GM19452 (cell line): Measurements from ENCODE around the gene MXRA7.
"Not testable (repeated sequence)": the region's sequence is repeated elsewhere in the genome, so short reads cannot be mapped to it uniquely, and the experiment has no call there.

Experiments used
- ATAC-seq: cut with Tn5 transposase; IDR thresholded peaks from one replicate; pipeline ENCODE4 v1.9.1; 2021; ENCODE audit not compliant: unreplicated experiment

The MXRA7 gene

GRCh38 chr17:76735586-76736348 is 25.0 kb upstream of the MXRA7 start:
- no peak for ATAC-seq

- ATAC-seq, result no peak
These were observed 24.2 kb upstream of the MXRA7 start for GRCh38 chr17:76735006-76735405.

DNA sequence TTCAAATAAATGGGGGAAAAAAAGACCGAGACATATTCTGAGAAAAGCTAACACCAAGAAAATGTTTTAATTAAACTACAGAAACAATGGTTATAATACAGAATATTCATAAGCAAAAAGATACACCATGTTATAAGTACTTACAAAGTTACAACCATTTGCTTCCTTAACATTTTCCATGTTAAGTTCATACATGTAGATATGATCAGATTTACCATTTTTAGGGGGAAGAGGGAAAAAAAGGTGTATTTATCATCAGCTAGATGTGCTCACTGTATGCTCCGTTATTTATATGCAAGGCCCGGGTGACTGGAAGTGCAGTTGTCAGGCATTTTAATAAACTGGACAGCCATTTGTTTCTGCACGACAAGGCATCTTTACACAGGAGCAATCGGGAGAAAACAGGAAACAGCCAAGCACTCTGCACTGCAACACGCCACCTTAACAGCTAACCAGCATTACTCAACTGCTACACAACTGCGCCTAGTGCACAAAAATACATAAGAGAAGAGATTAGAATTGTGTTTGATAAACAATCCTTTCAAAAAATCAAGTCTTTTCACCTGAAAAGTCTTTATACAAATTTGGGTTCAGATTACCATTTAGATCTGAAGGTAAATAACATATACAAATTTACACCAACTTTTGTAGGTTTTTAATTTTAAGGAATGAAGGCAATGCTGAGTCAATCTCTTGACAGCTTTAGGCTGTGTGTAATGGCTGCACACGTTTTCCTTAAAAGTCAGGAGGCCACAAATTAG is 23.5 kb upstream of the MXRA7 start:
- no peak for ATAC-seq

DNA sequence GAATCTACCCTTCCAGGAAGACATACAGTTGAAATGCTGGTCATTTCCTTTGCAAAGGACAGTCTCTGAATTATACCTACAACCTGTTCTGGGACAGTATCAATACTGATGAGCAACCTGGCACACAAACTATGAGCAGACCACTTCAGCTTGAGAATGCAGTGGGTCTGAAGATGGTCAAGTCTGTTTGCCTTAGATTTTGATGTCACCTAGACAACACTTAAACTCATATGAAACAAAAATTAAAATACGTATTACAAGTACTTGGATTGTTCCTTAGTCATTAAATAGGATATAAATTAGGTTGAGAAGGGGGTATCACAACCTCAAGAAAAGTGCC is 22.8 kb upstream of the MXRA7 start:
- no peak for ATAC-seq

DNA sequence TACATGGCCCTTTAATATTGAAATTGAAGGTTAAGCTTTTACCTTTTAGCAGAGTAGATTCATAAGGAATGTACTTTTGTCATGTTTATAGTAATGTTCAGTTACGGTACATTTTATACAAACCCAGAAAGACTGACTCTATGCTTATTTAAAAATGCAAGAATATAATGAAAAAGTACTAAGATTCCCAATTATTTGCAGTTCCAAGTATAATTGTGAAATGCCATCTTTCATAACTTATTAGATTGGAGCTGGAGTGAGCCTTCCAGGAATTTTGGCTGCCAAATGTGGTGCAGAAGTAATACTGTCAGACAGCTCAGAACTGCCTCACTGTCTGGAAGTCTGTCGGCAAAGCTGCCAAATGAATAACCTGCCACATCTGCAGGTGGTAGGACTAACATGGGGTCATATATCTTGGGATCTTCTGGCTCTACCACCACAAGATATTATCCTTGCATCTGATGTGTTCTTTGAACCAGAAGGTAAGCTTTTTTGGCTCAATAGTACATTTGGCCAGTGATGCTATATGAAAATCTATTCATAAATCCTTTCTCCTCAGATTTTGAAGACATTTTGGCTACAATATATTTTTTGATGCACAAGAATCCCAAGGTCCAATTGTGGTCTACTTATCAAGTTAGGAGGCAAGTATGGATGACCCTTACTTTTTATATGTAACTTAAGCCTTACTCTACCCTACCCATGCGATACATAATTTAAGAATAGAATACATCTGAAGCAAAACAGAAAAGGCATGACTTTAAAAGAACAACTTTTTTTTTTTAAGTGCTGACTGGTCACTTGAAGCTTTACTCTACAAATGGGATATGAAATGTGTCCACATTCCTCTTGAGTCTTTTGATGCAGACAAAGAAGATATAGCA is 22.2 kb upstream of the MXRA7 start:
- no peak for ATAC-seq

DNA sequence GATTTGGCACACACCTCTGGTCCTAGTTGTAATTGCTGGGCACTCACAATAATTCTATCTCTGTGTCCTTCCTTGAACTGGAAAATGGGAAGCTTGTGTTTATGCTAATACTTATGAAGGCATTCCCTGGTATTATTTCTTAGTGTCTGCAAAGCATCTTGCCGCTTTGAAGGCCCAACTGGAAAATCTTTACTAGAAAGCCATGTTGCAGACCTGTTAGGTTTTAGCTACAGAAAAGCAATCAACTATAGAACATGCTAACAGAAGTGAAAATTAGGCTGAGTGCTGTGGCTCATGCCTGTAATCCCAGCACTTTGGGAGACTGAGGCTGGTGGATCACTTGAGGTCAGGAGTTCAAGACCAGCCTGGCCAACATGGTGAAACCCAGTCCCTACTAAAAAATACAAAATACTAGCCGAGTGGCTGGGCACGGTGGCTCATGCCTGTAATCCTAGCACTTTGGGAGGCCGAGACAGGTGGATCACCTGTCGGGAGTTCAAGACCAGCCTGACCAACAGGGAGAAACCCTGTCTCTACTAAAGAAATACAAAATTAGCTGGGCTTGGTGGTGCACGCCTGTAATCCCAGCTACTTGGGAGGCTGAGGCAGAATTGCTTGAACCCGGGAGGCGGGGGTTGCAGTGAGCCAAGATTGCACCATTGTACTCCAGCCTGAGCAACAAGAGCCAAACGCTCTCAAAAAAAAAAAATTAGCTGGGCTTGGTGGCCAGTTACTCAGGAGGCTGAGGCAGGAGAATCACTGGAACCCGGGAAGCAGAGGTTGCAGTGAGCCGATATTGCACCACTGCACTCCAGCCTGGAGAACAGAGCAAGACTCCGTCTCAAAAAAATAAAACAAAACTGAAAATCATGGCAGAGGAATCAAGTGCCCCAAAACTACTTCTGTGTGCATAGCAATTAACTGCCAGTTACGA is 21.3 kb upstream of the MXRA7 start:
- not testable (repeated sequence) for ATAC-seq

- no peak for ATAC-seq
These were observed 17.1 kb upstream of the MXRA7 start for GRCh38 chr17:76727745-76728456.

DNA sequence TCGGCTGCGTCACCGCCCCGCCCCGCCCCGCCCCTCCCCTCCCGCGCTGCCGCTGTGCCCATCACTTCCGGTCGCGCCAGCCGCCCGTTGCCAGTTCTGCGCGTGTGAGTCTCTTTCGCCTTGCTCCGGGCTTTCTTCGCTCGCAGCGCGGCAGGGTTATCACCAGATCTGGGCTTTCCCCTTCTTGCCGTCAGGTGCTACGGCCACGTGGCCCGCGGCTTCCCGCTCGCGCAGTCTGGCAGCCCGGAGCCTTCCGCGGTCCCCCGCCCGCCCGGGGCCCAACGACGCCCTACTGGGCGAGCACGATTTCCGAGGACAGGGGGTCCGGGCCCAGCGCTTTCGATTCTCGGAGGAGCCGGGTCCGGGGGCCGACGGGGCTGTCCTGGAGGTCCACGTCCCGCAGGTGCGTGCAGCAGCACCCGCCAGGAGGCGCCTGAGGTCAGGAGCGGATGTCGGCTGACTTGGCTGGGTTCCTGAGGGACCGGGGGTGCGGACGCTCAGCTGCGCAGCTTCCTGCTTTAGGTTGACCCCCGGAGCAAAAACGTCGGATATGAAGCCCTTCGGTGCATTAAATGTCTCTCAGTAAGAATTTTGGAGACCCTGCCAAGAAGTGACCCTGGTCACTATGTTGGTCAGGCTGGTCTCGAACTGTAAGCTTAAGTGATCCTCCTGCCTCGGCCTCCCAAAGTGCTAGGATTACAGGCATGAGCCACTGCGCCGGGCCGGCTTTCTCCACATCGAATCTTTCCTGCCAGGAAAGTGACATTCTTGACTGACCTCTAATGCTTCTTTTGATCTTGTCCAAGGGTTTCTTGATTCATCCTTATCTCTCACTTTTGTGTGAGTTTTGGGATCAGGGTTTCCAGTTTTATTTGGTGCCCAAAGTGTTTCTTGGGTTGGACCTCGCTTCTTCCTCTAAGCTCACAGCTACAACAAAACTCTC is 16.3 kb upstream of the MXRA7 start, which contains the start of gene METTL23:
TSS of gene METTL23 (plus strand) at position 64 of the 943 bp plus-strand sequence. CDS start 2,872 bp downstream, outside the sequence.
- peak; percentile 45 for ATAC-seq

- peak; percentile 51 for ATAC-seq
These were observed 15.5 kb upstream of the MXRA7 start, which contains the start of gene JMJD6 for GRCh38 chr17:76726231-76726775. TSS of gene JMJD6 (minus strand) at chr17:76726606. CDS start at chr17:76726475, 131 bp downstream.

DNA sequence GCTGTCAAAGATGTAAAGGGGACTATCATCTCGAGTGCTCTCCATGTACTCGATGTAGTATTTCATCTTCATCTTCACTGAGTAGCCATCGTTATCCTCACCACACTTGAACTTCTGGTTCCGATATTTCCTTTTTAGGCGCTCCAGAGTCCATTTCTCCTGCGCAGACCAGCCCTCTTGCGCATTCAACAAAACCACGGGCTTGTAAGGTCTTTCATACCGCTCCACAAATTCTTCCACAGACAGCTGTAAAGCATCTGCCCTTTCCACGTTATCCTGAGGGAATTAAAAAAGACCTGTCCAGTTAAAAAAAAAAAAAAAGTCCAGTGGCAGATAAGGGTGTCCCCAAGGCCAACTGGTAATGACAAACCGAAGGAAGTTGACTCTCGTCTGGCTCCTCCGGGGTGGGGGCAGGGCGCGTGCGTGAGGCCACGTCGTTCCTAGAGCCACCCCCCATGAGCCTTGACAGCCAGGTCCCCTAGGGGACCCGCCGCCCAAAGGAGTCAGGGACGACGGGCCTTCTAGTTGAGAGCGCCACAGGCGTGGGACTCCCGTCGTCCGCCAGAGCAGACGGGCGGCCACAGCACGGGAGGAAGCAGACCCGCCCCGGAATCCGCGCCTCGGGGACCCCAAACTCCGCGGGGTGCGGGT is 14.9 kb upstream of the MXRA7 start:
- ATAC-seq, result peak; percentile 19

GRCh38 chr17:76723812-76724211 is 13.0 kb upstream of the MXRA7 start:
- no peak for ATAC-seq

- ATAC-seq, result not testable (repeated sequence)
These were observed 12.2 kb upstream of the MXRA7 start for GRCh38 chr17:76722977-76723376.

- ATAC-seq, result no peak
These were observed 11.5 kb upstream of the MXRA7 start for GRCh38 chr17:76722279-76722678.

DNA sequence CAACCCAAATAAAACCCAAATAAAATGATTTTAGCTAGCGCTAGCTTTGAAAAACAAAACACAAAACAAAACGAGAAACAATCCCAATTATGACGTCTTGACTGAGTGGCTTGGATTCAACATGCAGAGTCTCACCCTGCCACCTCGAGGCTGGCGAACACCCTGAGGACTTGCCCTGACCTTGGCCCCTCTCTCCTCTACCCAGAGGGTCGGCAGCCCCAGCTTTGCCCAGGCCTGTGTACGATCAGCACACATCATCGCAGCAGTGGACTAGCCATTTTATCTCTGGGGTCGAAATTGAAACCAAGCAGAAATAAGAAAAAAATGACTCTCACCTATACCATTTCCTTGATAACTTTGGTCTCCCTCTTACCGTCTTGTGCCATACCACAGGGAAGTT is 10.7 kb upstream of the MXRA7 start:
- ATAC-seq, result no peak

DNA sequence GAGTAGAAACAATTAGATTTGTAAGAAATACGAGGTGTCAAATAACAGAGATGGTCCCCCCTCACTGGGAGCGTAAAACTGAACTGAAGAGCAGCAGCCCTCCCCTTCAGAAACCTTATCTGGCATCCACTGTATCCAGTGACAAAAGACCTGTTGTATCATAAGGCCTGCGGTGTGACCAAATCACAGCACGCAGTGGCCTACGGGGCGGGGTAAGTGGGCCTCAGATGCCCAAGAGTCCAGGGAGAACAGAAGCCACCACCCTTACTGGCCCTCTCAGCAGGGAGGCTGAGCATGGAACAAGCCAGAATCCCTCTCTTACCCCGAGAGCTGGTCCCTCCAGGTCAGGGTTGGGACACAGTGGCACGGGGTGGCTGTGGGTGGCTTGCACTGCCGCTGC is 10.2 kb upstream of the MXRA7 start:
- no peak for ATAC-seq

DNA sequence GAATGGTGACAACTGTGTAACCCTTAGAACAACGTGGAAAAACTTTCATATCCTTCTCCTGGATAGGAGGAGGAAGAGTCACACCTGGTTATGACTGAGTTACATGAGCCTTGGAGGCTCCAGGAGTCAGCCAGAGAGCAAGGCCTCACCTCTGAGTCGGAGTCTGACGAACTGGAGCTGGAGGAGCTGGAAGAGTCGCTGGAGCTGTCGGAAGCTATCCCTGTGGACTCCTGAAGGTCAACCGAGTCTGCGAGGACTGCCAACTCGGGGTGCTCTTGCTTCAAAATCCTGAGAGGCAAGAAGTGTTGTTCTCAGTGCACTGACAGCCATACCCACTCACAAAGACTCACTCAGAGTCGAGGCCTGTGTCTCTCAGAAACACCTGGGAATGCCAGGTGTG is 9.4 kb upstream of the MXRA7 start:
- ATAC-seq, result no peak

DNA sequence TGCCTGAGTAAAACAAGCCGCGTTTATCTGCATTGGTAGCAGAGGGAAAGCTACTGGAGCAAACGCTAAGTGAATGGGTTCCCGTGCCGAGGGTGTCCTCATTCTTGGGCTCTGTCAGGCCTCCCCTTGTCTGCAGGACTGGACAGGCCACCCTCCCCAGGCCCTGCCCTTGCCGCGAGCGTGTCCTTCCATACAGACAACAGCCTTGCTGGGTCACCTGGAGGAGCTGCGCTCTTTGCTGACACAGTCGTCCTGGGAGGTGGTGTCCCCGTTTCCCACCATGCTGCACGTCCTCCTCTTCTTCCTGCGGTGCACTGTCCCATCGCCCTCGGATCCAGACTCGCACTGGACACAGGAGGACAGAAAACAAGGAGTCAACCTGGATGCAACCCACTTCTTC is 7.8 kb upstream of the MXRA7 start:
- ATAC-seq, result no peak

- ATAC-seq, result no peak
These were observed 6.1 kb upstream of the MXRA7 start for GRCh38 chr17:76716839-76717215.
